Omental fat pad (tissue), 4 donors: ENCODE measurements around the gene SLC12A4. TPM values are rescaled to one million over a fixed set of nuclear protein-coding genes. Genes with fewer than 3 reads are reported as not detected.

Experiments used
- ATAC-seq: fragments of 150-250 bp; one replicate; pipeline ENCODE4 v1.9.1; 2016; ENCODE audit warnings: mild to moderate bottlenecking, moderate library complexity; ENCODE audit not compliant: low FRiP score
- DNase-seq: peaks from one replicate; pipeline ENCODE4 v3.0.0-alpha.2; 2019; ENCODE audit warnings: low spot score
- total RNA-seq, 4 donors: library from RNA; depleted of rRNA; stranded (reverse); fragments of >200 nt; gene quantifications; one replicate each; pipeline ENCODE4 v1.1.0, GENCODE V29; 2016
- TF ChIP-seq, protein P1 (sequence below), 3 donors: fragments of 450-650 bp; IDR thresholded peaks; one replicate each; pipeline ENCODE4 v1.5.1; 2016 to 2017; ENCODE audit warnings: antibody characterized with exemption in 3 of 3, mild to moderate bottlenecking in 3 of 3, moderate library complexity in 2 of 3

Gene SLC12A4
- total RNA-seq, 4 donors from 2014 or later, result 39.4 to 92.2 (median 70.8) TPM

DNA sequence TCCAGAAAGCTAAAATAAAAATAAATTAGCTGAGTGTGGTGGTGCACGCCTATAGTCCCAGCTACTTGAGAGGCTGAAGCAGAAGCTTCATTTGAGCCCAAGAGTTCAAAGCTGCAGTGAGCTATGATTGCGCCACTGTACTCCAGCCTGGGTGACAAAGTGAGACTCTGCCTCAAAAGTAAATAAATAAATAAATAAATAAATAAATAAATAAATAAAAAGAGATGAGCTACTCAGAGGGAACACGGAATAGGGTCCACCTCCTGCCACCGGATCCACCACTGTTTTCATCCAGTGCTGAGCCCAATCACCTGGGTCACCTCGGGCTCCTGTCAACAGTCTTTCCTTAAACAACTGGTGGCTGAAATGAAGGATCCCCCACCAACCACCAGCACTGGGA lies 18.5 kb upstream of the SLC12A4 start:
- TF ChIP-seq, protein P1, sequence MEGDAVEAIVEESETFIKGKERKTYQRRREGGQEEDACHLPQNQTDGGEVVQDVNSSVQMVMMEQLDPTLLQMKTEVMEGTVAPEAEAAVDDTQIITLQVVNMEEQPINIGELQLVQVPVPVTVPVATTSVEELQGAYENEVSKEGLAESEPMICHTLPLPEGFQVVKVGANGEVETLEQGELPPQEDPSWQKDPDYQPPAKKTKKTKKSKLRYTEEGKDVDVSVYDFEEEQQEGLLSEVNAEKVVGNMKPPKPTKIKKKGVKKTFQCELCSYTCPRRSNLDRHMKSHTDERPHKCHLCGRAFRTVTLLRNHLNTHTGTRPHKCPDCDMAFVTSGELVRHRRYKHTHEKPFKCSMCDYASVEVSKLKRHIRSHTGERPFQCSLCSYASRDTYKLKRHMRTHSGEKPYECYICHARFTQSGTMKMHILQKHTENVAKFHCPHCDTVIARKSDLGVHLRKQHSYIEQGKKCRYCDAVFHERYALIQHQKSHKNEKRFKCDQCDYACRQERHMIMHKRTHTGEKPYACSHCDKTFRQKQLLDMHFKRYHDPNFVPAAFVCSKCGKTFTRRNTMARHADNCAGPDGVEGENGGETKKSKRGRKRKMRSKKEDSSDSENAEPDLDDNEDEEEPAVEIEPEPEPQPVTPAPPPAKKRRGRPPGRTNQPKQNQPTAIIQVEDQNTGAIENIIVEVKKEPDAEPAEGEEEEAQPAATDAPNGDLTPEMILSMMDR (IDR thresholded peaks at IDR 0.05), result no peak
- no peak for ATAC-seq
- DNase-seq, result no peak

DNA sequence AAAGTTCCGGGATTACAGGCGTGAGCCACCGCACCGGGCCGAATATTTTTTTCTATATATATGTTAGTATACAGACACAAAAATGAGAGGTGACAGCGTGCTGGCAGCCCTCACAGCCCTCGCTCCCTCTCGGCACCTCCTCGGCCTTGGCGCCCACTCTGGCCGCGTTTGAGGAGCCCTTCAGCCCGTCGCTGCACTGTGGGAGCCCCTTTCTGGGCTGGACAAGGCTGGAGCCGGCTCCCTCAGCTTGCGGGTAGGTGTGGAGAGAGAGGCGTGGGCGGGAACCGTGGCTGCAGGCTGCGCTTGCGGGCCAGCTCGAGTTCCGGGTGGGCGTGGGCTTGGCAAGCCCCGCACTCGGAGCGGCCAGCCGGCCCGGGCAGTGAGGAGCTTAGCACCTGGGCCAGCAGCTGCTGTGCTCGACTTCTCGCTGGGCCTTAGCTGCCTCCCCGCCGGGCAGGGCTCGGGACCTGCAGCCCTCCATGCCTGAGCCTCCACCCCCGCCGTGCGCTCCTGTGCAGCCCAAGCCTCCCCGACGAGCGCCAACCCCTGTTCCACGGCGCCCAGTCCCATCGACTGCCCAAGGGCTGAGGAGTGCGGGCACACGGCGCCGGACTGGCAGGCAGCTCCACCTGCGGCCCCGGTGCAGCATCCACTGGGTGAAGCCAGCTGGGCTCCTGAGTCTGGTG lies 13.7 kb upstream of the SLC12A4 start:
- ATAC-seq (no peak), DNase-seq (no peak)
- TF ChIP-seq, protein P1 (IDR thresholded peaks at IDR 0.05), result no peak

DNA sequence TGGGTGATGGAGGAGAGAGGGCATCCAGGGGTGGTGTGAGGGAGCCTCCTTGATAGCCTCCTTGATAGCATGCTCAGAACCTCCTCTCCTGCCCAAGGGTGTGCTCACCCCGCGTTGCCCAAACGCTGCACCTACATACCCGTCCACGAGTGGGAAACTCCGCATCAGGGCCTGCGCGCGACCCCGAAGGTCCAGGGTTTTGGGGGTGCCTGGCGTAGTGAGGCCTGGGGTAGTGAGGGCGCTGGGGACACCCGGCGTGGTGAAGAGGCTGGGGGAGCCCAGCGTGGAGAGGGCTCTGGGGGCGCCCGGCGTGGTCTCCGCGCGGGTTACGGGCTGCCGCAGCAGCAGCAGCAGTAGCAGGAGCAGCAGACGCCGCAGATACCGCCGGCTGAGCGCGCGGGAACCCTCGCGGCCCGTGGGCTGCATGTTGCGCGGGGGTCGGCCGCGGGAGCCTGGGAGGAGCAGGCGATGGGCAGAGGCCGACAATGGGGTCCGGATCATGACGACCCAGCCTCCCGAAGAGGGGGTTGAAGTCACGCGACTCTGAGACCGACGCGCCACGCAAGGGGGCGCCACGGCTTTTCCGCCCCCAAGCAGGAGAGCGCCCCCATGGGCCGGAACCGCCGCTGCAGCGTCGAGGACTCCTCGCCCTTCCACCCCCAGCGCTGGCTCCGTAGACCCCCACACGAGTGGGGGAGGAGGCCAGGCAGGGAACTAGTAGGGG lies 11.7 kb upstream of the SLC12A4 start, which contains the start of gene DPEP3:
DPEP3 (minus strand) TSS at position 545 of the 724 bp plus-strand sequence; CDS start at position 426, 119 bp downstream.
- no peak for ATAC-seq

DNA sequence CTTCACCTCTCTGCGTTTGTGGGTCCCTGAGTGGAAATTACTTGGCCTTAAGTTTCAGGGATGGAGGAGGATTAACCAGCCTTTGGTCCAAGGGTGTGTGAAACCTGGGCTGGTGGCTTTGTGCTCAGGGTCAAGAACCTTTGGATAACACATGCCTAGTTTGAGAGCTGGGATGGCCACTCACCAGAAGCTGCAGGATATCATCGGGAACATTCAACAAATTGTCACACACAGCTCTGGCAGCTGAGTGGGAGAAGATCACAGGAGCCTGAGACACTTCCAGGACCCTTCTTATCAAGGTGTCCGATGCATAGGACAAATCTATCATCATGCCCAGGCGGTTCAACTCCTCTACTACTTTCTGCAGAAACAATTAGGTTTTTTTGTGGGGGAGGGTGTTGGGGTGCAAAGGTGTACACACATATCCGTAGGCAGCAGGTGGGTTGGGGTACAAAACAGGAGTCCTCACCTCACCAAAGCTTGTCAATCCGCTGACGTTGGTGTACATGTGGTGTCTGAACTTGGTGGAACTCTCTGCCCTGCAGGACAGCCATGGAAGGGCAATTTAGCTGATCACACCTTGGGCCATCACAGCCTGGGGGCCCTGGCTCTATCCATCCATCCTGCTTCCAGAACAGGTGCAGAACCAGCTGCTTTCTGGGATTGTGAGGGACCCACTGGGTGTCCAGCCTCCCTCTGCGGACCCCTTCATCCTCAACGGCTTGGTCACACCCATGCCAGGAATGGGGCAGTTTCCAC lies 9.2 kb upstream of the SLC12A4 start:
- TF ChIP-seq, protein P1 (IDR thresholded peaks at IDR 0.05), result no peak
- DNase-seq, result no peak

More for the DNA sequence above, 11.7 kb upstream of the SLC12A4 start, which contains the start of gene DPEP3:
- TF ChIP-seq, protein P1 (IDR thresholded peaks at IDR 0.05), result no peak
- no peak for DNase-seq

DNA sequence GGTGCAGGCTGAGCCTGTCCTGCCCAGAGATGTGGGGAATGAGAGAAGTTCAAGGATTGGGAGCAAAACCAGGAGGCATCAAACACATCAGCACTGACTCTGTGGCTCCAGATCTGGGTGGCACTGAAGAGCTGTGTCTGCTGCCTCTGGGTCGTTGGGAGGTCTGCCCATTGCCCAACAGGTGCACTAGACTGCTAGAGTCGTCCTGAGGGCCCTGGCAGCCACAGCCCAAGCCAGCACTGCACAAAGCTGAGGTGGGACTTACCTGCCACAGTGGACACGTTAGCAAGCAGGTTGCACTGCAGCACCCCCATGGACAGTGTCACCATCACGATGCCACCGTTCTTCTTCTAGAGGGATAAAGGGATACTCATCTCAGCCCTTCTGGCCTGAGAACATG lies 8.6 kb upstream of the SLC12A4 start:
- TF ChIP-seq, protein P1 (IDR thresholded peaks at IDR 0.05), result no peak
- ATAC-seq (no peak), DNase-seq (no peak)

More for the DNA sequence above, 9.2 kb upstream of the SLC12A4 start:
- no peak for ATAC-seq

DNA sequence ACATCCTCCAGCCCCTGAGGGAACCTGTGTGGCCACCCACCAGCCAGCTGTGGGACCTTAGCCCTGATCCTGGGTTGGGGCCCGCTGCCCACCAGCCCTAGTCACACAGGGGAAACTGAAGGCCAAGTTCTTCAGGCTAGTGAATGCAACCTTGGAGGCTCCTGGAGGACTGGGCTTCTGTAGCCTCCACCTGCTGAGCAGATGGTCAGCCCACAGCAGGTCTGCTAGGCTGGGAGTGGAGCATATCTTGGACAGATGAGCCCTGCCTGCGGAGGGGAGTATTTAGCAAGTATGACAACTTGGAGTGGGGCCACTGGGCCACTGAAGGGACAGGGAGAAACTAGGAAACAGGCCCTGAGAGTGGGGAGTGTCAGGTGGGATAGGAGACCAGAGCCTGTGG lies 7.8 kb upstream of the SLC12A4 start:
- ATAC-seq (no peak), DNase-seq (no peak)
- TF ChIP-seq, protein P1 (IDR thresholded peaks at IDR 0.05), result no peak
